Parathyroid adenoma (tissue), 2 donors: ENCODE results near the gene TMEM218.

Experiments
- H2AFZ ChIP-seq: fragments of 300-600 bp; sonication (generic); one replicate; pipeline ENCODE4 v1.7.0; 2017; ENCODE audit warnings: antibody characterized with exemption, mild to moderate bottlenecking
- H3K27ac ChIP-seq: fragments of 300-600 bp; sonication (generic); one replicate; pipeline ENCODE4 v1.7.0; 2017
- H3K27me3 ChIP-seq: fragments of 300-600 bp; sonication (generic); one replicate; pipeline ENCODE4 v1.7.0; 2017; ENCODE audit warnings: low read length; ENCODE audit not compliant: control insufficient read depth, insufficient read depth
- H3K36me3 ChIP-seq: fragments of 300-600 bp; sonication (generic); one replicate; pipeline ENCODE4 v1.7.0; 2017; ENCODE audit warnings: low read length; ENCODE audit not compliant: control insufficient read depth, insufficient read depth
- H3K4me1 ChIP-seq: fragments of 300-600 bp; sonication (generic); one replicate; pipeline ENCODE4 v1.7.0; 2017; ENCODE audit warnings: control low read depth
- H3K4me2 ChIP-seq: fragments of 300-600 bp; sonication (generic); one replicate; pipeline ENCODE4 v1.7.0; 2017; ENCODE audit warnings: low read length
- H3K4me3 ChIP-seq: fragments of 300-600 bp; sonication (generic); one replicate; pipeline ENCODE4 v1.7.0; 2017; ENCODE audit warnings: low read depth, low read length
- H3K79me2 ChIP-seq: fragments of 300-600 bp; sonication (generic); one replicate; pipeline ENCODE4 v1.7.0; 2017; ENCODE audit warnings: control low read depth
- H3K9ac ChIP-seq: fragments of 300-600 bp; sonication (generic); one replicate; pipeline ENCODE4 v1.7.0; 2017; ENCODE audit warnings: mild to moderate bottlenecking
- H3K9me3 ChIP-seq: fragments of 300-600 bp; sonication (generic); one replicate; pipeline ENCODE4 v1.7.0; 2017; ENCODE audit warnings: low read length; ENCODE audit not compliant: control insufficient read depth
- CTCF ChIP-seq: fragments of 300-600 bp; sonication (generic); IDR thresholded peaks from one replicate; pipeline ENCODE4 v1.7.0; 2017; ENCODE audit warnings: antibody characterized with exemption, mild to moderate bottlenecking
- donor health status: primary hyperparathyroidism.

The TMEM218 gene

DNA sequence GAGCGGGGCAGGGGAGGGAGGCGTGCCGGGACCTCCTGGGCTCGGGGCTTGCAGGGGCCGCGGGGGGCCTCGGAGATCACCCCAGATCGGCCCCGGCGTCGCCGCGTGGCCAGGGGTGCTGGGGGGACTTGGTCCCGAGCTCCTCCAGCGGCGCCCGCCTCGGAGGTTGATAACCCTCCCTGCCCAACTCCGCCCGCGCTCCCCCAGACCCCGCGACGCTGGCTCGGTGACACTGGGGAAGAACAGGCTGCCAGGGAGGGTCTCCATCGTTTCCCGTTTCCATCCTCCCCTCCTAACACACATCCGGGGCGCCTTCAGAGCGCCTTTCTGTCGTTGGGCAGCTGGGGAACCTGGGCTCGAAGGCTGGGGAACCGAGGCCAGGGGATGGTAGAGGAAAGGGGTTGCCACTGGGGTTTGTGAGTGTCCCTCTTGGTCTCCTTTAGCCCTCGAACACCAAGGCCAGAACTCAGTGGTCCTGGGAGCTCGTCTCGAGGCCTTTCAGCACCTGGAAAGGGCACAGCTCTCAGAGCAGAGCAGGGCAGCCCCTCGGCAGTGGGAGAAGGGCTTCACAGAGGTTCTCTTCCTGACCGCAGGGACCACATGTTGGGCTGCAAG lies 47.9 kb downstream of the TMEM218 start:
- no peak overlapping the region for H3K27ac ChIP-seq
- H3K27me3 ChIP-seq: no peaks in the 10 kb centered on the region
- no peak overlapping the region for H3K9ac ChIP-seq
- H3K79me2 ChIP-seq: no peaks in the 10 kb centered on the region
- H2AFZ ChIP-seq: peak overlapping the region; percentile 76
- no peaks in the 10 kb centered on the region for H3K36me3 ChIP-seq
- H3K4me1 ChIP-seq: no peaks in the 10 kb centered on the region
- H3K9me3 ChIP-seq: no peaks in the 10 kb centered on the region
- peak overlapping the region; percentile 71 for H3K4me2 ChIP-seq
- H3K4me3 ChIP-seq: peak overlapping the region; percentile 53
- TF ChIP-seq CTCF: no peak

DNA sequence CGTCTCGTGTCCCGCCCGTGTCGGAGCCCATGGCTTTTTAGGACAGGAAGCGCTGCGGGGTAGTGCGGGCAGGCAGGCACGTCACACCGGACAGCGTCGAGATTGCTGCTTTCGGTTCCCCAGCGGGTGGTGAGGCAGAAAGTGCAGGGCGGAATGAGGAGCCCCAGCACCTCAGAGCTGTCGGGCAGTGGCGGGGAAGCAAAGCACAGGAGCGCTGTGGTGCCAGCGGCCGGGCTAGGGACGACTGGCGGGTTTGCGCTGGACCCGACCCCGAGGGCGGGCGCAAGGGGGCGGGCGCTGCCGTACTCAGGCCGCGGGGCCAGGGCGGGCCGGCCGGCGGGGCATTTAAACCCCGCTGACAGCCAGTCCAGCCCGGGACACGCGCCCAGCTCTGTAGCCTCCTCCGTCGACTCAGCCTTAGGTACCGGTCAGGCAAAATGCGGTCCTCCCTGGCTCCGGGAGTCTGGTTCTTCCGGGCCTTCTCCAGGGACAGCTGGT lies 48.4 kb downstream of the TMEM218 start, which contains the start of gene SLC37A2:
TSS of gene SLC37A2 (plus strand) at position 375 of the 498 bp plus-strand sequence. CDS start at position 438, 63 bp downstream.
- Histone ChIP-seq H3K79me2 (no peaks in the 10 kb centered on the region), H3K27me3 (no peaks in the 10 kb centered on the region), H3K4me3 (peak within 1 kb of the TSS; percentile 53), H3K4me2 (peak within 1 kb of the TSS; percentile 71), H3K36me3 (no peaks in the 10 kb centered on the region), H2AFZ (peak within 1 kb of the TSS; percentile 76), H3K9me3 (no peaks in the 10 kb centered on the region), H3K27ac (peak within 1 kb of the TSS; percentile 11), H3K4me1 (no peaks in the 10 kb centered on the region), H3K9ac (no peak within 1 kb of the TSS)
- no peak for TF ChIP-seq CTCF

DNA sequence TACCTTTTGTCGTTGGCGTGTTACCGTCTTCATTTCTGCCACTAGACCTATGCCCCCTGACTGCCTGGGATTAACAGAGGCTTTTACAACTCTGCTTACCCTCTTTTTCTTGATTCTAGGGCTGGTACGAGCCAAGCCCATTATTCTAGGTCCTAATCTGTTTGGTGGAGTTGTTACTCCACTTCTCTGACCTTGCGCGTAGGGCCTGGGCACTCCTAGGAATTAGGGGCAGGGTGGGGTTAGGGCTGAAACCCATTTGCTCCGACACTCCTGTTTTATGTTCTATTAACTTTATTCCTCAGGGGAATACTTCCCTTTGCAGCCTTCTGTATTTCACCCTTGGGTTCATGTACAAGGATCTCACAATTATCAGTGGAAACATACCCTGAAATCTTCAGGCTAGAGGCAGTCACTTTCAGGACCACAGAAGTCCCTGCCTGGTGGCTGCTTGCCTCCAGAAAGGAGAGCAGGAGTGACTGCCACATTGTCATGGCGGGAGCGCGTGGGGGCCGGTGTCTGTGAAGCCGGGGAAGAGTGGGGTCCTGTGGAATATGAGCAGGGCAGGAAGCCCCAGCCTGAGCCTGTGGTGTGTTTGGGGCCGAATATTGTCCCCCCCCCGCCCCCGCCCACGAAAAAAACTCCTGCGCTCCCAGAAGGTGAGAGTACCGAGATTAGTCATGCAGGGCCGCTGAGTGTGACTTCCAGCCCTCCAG lies 49.1 kb downstream of the TMEM218 start:
- no peaks in the 10 kb centered on the region for H3K27me3 ChIP-seq
- H3K36me3 ChIP-seq: no peaks in the 10 kb centered on the region
- peak overlapping the region; percentile 76 for H2AFZ ChIP-seq
- H3K4me2 ChIP-seq: peak overlapping the region; percentile 71
- no peaks in the 10 kb centered on the region for H3K9me3 ChIP-seq
- no peak for TF ChIP-seq CTCF
- H3K9ac ChIP-seq: no peak overlapping the region
- H3K79me2 ChIP-seq: no peaks in the 10 kb centered on the region
- H3K4me1 ChIP-seq: no peaks in the 10 kb centered on the region
- peak overlapping the region; percentile 53 for H3K4me3 ChIP-seq
- peak overlapping the region; percentile 11 for H3K27ac ChIP-seq

GRCh38 chr11:125061281-125061680 lies 50.1 kb downstream of the TMEM218 start:
- Histone ChIP-seq H3K27ac (no peak overlapping the region), H3K4me2 (no peak overlapping the region), H3K36me3 (no peaks in the 10 kb centered on the region), H3K79me2 (no peaks in the 10 kb centered on the region), H3K27me3 (no peaks in the 10 kb centered on the region), H3K4me3 (no peak overlapping the region), H2AFZ (no peak overlapping the region), H3K9me3 (no peaks in the 10 kb centered on the region), H3K9ac (no peak overlapping the region), H3K4me1 (no peaks in the 10 kb centered on the region)
- no peak for TF ChIP-seq CTCF
